ENCODE measurements around the gene NRDC.

NRDC gene

GRCh38 chr1:51837243-51837642, 41.3 kb downstream of the NRDC start:
- Histone ChIP-seq H2AK5ac (ENCODE audit: low read length, severe bottlenecking) (no peak overlapping the region), H3K9me3 (ENCODE audit: control insufficient read depth, low read length) (no peaks in the 10 kb centered on the region), H3K23ac (ENCODE audit: low read length in 2 of 2) (no peak overlapping the region), H3K27ac (ENCODE audit: low read length, poor library complexity, severe bottlenecking) (no peak overlapping the region), H3K9ac (ENCODE audit: low read length) (no peak overlapping the region), H2BK5ac (ENCODE audit: low read depth, low read length, poor library complexity, severe bottlenecking) (no peak overlapping the region), H3K4ac (ENCODE audit: low read depth in 1 of 2, low read length in 2 of 2) (no peak overlapping the region), H3K27me3 (ENCODE audit: control insufficient read depth in 1 of 2, insufficient read depth in 1 of 2, low read length in 2 of 2) (no peaks in the 10 kb centered on the region), H3K79me1 (replicated peaks; ENCODE audit: low read length, poor library complexity, severe bottlenecking) (peaks cover 17% of the 10 kb centered on the region), H4K8ac (ENCODE audit: low read length) (no peak overlapping the region), H3K4me1 (ENCODE audit: control insufficient read depth, insufficient read depth, low read depth, low read length) (peaks cover 1% of the 10 kb centered on the region), H3K36me3 (ENCODE audit: control insufficient read depth in 1 of 2, insufficient read depth in 2 of 2, low read depth in 1 of 2, low read length in 2 of 2) (peaks cover 9 to 52% of the 10 kb centered on the region in 2 experiments), H2BK15ac (ENCODE audit: low read depth, poor library complexity, severe bottlenecking) (no peak overlapping the region), H2BK120ac (ENCODE audit: low read depth, low read length) (no peak overlapping the region), H3K14ac (ENCODE audit: low read length in 2 of 2) (no peak overlapping the region), H3K4me2 (ENCODE audit: low read length, poor library complexity, severe bottlenecking) (no peak overlapping the region), H3K4me3 (ENCODE audit: insufficient read depth in 1 of 2, low read depth in 1 of 2, low read length in 2 of 2) (no peak overlapping the region), H4K91ac (ENCODE audit: low read length) (no peak overlapping the region), H2BK12ac (ENCODE audit: low read length in 2 of 2) (no peak overlapping the region), H3K18ac (ENCODE audit: low read depth in 1 of 2, low read length in 2 of 2) (no peak overlapping the region), H2AFZ (ENCODE audit: low read depth, low read length) (no peak overlapping the region)
- DNase-seq = no peak
- WGBS = 100% methylated on average over 1 of the region's 1 CpG

- H4K8ac ChIP-seq (ENCODE audit: low read length) = no peak overlapping the region
- H3K4me2 ChIP-seq (ENCODE audit: low read length, poor library complexity, severe bottlenecking) = no peak overlapping the region
- no peak overlapping the region for H3K27ac ChIP-seq (ENCODE audit: low read length, poor library complexity, severe bottlenecking)
- H3K4me1 ChIP-seq (ENCODE audit: control insufficient read depth, insufficient read depth, low read depth, low read length) = no peaks in the 10 kb centered on the region
- no peak overlapping the region for H2AFZ ChIP-seq (ENCODE audit: low read depth, low read length)
- H2AK5ac ChIP-seq (ENCODE audit: low read length, severe bottlenecking) = no peak overlapping the region
- H3K9me3 ChIP-seq (ENCODE audit: control insufficient read depth, low read length) = no peaks in the 10 kb centered on the region
- peaks cover 12% of the 10 kb centered on the region for H3K79me1 ChIP-seq (replicated peaks; ENCODE audit: low read length, poor library complexity, severe bottlenecking)
- H3K9ac ChIP-seq (ENCODE audit: low read length) = no peak overlapping the region
- WGBS = 85% methylated on average over 1 of the region's 2 CpGs
- peaks cover 11 to 59% of the 10 kb centered on the region in 2 experiments for H3K36me3 ChIP-seq (ENCODE audit: control insufficient read depth in 1 of 2, insufficient read depth in 2 of 2, low read depth in 1 of 2, low read length in 2 of 2)
- H3K4me3 ChIP-seq (ENCODE audit: insufficient read depth in 1 of 2, low read depth in 1 of 2, low read length in 2 of 2) = no peak overlapping the region
- H3K27me3 ChIP-seq (ENCODE audit: control insufficient read depth in 1 of 2, insufficient read depth in 1 of 2, low read length in 2 of 2) = no peaks in the 10 kb centered on the region
- no peak overlapping the region for H3K14ac ChIP-seq (ENCODE audit: low read length in 2 of 2)
- no peak overlapping the region for H2BK12ac ChIP-seq (ENCODE audit: low read length in 2 of 2)
- H3K23ac ChIP-seq (ENCODE audit: low read length in 2 of 2) = no peak overlapping the region
- no peak overlapping the region for H2BK5ac ChIP-seq (ENCODE audit: low read depth, low read length, poor library complexity, severe bottlenecking)
- H3K18ac ChIP-seq (ENCODE audit: low read depth in 1 of 2, low read length in 2 of 2) = no peak overlapping the region
- H3K4ac ChIP-seq (ENCODE audit: low read depth in 1 of 2, low read length in 2 of 2) = no peak overlapping the region
- DNase-seq = peak; percentile 24
- H4K91ac ChIP-seq (ENCODE audit: low read length) = no peak overlapping the region
- no peak overlapping the region for H2BK15ac ChIP-seq (ENCODE audit: low read depth, poor library complexity, severe bottlenecking)
- no peak overlapping the region for H2BK120ac ChIP-seq (ENCODE audit: low read depth, low read length)
Observed at GRCh38 chr1:51833700-51834099, 44.8 kb downstream of the NRDC start.

- no peak overlapping the region for H2AK5ac ChIP-seq (ENCODE audit: low read length, severe bottlenecking)
- H3K4ac ChIP-seq (ENCODE audit: low read depth in 1 of 2, low read length in 2 of 2) = no peak overlapping the region
- H3K4me3 ChIP-seq (ENCODE audit: insufficient read depth in 1 of 2, low read depth in 1 of 2, low read length in 2 of 2) = no peak overlapping the region
- peaks cover 14% of the 10 kb centered on the region for H3K79me1 ChIP-seq (replicated peaks; ENCODE audit: low read length, poor library complexity, severe bottlenecking)
- no peaks in the 10 kb centered on the region for H3K27me3 ChIP-seq (ENCODE audit: control insufficient read depth in 1 of 2, insufficient read depth in 1 of 2, low read length in 2 of 2)
- H2BK120ac ChIP-seq (ENCODE audit: low read depth, low read length) = no peak overlapping the region
- H2BK5ac ChIP-seq (ENCODE audit: low read depth, low read length, poor library complexity, severe bottlenecking) = no peak overlapping the region
- no peak overlapping the region for H3K9ac ChIP-seq (ENCODE audit: low read length)
- no peak overlapping the region for H3K14ac ChIP-seq (ENCODE audit: low read length in 2 of 2)
- H3K27ac ChIP-seq (ENCODE audit: low read length, poor library complexity, severe bottlenecking) = no peak overlapping the region
- no peak overlapping the region for H2AFZ ChIP-seq (ENCODE audit: low read depth, low read length)
- H3K36me3 ChIP-seq (ENCODE audit: control insufficient read depth in 1 of 2, insufficient read depth in 2 of 2, low read depth in 1 of 2, low read length in 2 of 2) = peaks cover 5 to 71% of the 10 kb centered on the region in 2 experiments
- H3K4me1 ChIP-seq (ENCODE audit: control insufficient read depth, insufficient read depth, low read depth, low read length) = no peaks in the 10 kb centered on the region
- no peak overlapping the region for H2BK15ac ChIP-seq (ENCODE audit: low read depth, poor library complexity, severe bottlenecking)
- no peak overlapping the region for H3K4me2 ChIP-seq (ENCODE audit: low read length, poor library complexity, severe bottlenecking)
- H4K91ac ChIP-seq (ENCODE audit: low read length) = no peak overlapping the region
- peak overlapping the region; percentile 13 for H4K8ac ChIP-seq (ENCODE audit: low read length)
- no peak overlapping the region for H3K23ac ChIP-seq (ENCODE audit: low read length in 2 of 2)
- no peaks in the 10 kb centered on the region for H3K9me3 ChIP-seq (ENCODE audit: control insufficient read depth, low read length)
- DNase-seq = no peak
- H2BK12ac ChIP-seq (ENCODE audit: low read length in 2 of 2) = no peak overlapping the region
- H3K18ac ChIP-seq (ENCODE audit: low read depth in 1 of 2, low read length in 2 of 2) = no peak overlapping the region
- WGBS = 100% methylated on average over 1 of the region's 2 CpGs
Observed at GRCh38 chr1:51829058-51829457, 49.5 kb downstream of the NRDC start.

- no peak overlapping the region for H3K9ac ChIP-seq (ENCODE audit: low read length)
- no peak overlapping the region for H3K23ac ChIP-seq (ENCODE audit: low read length in 2 of 2)
- no peak overlapping the region for H2BK120ac ChIP-seq (ENCODE audit: low read depth, low read length)
- no peaks in the 10 kb centered on the region for H3K9me3 ChIP-seq (ENCODE audit: control insufficient read depth, low read length)
- H3K4me3 ChIP-seq (ENCODE audit: insufficient read depth in 1 of 2, low read depth in 1 of 2, low read length in 2 of 2) = no peak overlapping the region
- no peak overlapping the region for H4K8ac ChIP-seq (ENCODE audit: low read length)
- DNase-seq = no peak
- no CpG with 5 or more reads among the region's 1 CpG for WGBS
- H3K27me3 ChIP-seq (ENCODE audit: control insufficient read depth in 1 of 2, insufficient read depth in 1 of 2, low read length in 2 of 2) = no peaks in the 10 kb centered on the region
- H2AFZ ChIP-seq (ENCODE audit: low read depth, low read length) = no peak overlapping the region
- H3K27ac ChIP-seq (ENCODE audit: low read length, poor library complexity, severe bottlenecking) = peak overlapping the region; percentile 82
- H3K4me2 ChIP-seq (ENCODE audit: low read length, poor library complexity, severe bottlenecking) = no peak overlapping the region
- no peak overlapping the region for H2BK5ac ChIP-seq (ENCODE audit: low read depth, low read length, poor library complexity, severe bottlenecking)
- no peak overlapping the region for H3K4ac ChIP-seq (ENCODE audit: low read depth in 1 of 2, low read length in 2 of 2)
- H3K18ac ChIP-seq (ENCODE audit: low read depth in 1 of 2, low read length in 2 of 2) = no peak overlapping the region
- H2BK15ac ChIP-seq (ENCODE audit: low read depth, poor library complexity, severe bottlenecking) = no peak overlapping the region
- peaks cover 0 to 92% of the 10 kb centered on the region in 2 experiments for H3K36me3 ChIP-seq (ENCODE audit: control insufficient read depth in 1 of 2, insufficient read depth in 2 of 2, low read depth in 1 of 2, low read length in 2 of 2)
- H3K79me1 ChIP-seq (replicated peaks; ENCODE audit: low read length, poor library complexity, severe bottlenecking) = peaks cover 2% of the 10 kb centered on the region
- no peak overlapping the region for H2BK12ac ChIP-seq (ENCODE audit: low read length in 2 of 2)
- peaks cover 2% of the 10 kb centered on the region for H3K4me1 ChIP-seq (ENCODE audit: control insufficient read depth, insufficient read depth, low read depth, low read length)
- no peak overlapping the region for H4K91ac ChIP-seq (ENCODE audit: low read length)
- no peak overlapping the region for H2AK5ac ChIP-seq (ENCODE audit: low read length, severe bottlenecking)
- no peak overlapping the region for H3K14ac ChIP-seq (ENCODE audit: low read length in 2 of 2)
Observed at GRCh38 chr1:51819810-51820209, 58.7 kb downstream of the NRDC start.

All from mesenchymal stem cell (in vitro differentiated cells and primary cell).